GM12873 (cell line): ENCODE data around the gene NEUROD1.

Experiments used
- TF ChIP-seq, protein P1 (sequence below): IDR thresholded peaks from 2 replicates; pipeline ENCODE4 v1.5.1; 2012; ENCODE audit warnings: low read depth, mild to moderate bottlenecking, moderate library complexity, low read length, control low read depth; ENCODE audit not compliant: insufficient read depth; ENCODE audit errors: missing control alignments

Gene NEUROD1

DNA sequence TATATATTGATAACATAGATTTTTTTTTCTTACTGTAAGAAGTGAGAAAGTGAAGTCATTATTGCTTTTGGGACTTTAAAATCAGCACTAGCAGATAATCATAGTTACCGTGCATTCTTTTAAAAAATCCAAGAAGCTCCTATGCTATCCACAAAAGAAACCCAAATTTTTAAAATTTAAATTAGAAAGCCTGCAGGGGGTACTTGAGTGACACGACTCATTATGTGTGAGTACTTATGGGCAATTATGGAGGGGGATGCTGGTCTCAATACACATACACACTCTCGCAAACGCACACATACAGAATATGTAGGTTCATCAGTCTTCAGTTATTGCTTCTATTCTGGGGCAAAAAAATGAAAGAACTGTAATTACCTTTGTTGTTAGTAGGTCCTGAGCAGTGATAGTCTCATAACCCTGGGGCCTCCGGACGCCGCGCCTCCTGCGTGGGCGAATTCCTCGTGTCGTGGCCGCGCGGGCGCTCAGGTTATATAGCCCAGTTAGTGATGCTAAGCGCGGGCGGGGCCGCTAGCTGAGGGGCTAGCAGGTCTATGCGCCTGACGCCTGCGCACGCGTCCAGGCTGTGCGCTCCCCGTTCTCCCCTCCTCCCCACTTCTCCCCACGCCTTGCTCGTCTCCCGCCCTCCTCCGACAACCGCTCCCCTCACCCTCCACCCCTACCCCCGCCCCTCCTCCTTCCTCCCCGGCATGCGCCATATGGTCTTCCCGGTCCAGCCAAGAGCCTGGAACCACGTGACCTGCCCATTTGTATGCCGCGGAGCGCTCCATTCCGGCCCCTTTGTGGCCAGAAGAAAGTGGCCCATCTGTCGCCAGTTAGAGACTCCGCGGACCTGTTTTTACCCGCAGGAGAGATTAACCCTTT, at the start of gene NEUROD1:
Gene NEUROD1, minus strand, starts transcription at position 463 of the 882 bp plus-strand sequence. CDS start 1,657 bp downstream, outside the sequence.
- TF ChIP-seq, protein P1, sequence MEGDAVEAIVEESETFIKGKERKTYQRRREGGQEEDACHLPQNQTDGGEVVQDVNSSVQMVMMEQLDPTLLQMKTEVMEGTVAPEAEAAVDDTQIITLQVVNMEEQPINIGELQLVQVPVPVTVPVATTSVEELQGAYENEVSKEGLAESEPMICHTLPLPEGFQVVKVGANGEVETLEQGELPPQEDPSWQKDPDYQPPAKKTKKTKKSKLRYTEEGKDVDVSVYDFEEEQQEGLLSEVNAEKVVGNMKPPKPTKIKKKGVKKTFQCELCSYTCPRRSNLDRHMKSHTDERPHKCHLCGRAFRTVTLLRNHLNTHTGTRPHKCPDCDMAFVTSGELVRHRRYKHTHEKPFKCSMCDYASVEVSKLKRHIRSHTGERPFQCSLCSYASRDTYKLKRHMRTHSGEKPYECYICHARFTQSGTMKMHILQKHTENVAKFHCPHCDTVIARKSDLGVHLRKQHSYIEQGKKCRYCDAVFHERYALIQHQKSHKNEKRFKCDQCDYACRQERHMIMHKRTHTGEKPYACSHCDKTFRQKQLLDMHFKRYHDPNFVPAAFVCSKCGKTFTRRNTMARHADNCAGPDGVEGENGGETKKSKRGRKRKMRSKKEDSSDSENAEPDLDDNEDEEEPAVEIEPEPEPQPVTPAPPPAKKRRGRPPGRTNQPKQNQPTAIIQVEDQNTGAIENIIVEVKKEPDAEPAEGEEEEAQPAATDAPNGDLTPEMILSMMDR: no peak

DNA sequence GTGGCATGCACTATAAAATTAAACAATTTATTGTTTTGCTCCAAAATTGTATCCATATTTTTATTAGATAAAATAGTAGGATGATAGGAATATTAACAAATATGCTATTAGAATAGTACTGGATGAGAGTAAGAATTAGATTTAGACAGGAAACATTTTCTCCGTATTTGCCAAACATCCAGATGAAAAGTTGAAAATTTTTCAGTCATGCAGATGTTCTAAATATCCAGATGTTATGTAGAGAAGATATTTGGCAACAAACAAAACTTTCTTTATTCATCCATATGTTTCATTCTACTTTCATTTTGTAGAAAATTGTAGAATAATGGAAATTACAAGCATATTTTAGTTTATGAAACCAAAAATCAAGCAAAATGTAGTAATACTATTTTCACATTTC, 45.2 kb upstream of the NEUROD1 start:
- TF ChIP-seq, protein P1: no peak

DNA sequence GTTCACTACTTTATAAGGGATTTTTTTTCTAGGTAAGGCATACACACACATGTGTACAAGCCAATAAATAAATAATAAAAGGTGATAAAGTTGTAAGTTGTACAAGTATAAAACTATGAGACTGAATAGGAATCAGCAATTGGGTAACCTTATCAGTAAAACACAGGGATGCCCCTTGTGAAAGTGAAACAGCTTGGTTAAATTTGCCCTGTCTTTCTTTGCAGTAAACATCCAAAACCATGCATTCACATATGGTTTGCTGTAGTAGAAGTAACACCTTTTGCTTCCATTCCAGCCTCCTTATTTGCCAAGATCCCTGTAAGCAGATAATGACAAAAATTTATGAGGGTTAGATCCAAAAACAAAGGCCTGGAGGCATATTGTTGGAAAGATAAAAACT, 44.3 kb upstream of the NEUROD1 start:
- TF ChIP-seq, protein P1: no peak

DNA sequence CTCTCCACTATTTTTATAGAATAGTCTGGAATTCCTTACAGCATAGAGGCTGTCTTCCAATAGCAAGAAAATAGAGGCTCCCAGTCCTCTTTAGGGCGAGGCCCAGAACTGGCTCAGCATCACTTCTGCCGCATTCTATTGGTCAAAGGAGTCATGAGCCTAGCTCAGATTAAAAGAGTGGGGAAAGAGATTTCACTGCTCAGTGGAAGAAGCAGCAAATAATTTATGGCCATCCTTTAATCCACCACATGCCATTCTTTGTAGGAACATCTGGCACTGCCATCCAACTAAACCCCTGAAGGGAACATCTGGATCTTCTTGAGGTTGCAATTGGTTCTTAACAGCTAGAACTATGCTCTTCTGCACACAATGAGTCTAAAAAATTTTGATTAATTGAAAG, 43.4 kb upstream of the NEUROD1 start:
- TF ChIP-seq, protein P1: no peak

DNA sequence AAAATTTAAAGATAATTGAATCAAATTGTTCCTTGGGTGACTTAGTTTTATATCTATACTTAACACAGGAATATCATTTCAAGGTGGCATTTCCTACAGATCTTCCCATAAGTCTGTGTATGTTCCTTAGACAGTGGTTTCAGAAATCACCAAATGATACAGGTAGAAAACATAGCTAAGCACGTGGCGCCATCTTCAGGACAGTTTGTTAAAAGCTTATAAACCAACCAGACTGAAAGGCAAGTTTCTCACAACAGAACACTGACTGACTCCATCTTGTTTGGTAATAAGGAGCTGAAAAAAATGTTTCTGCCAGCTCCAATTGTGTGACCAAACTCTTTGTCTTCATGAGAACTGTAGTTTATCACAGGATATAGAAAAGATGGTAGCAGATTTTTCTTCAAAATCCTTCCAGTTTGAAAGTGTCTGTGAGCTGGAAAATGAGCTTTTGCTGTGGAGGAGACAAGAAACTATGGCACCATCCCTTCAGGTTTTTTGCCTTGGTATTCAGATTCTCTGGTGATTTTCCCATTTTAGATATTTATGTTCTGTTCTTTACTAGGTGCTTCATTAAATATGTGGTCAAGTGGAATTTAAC, 34.8 kb upstream of the NEUROD1 start:
- TF ChIP-seq, protein P1: peak; percentile 63

DNA sequence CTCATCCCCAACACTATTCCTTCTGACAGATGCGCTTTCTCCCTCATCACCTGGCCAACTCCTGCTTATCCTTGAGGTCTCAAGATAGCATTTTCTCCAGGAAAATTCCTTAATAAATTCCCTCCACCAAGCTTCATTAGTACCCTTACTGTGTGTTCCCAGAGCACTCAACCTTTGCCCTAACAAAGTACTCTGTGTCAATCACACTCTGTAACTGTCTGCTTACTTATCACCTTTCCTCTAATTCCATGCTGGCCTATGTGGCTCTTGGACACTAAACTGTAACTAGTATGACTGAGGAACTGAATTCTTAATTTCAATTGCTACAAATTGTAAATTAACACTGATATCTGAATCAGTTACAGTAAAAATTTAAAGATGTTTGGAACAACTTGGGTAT, 17.9 kb upstream of the NEUROD1 start:
- TF ChIP-seq, protein P1: no peak

DNA sequence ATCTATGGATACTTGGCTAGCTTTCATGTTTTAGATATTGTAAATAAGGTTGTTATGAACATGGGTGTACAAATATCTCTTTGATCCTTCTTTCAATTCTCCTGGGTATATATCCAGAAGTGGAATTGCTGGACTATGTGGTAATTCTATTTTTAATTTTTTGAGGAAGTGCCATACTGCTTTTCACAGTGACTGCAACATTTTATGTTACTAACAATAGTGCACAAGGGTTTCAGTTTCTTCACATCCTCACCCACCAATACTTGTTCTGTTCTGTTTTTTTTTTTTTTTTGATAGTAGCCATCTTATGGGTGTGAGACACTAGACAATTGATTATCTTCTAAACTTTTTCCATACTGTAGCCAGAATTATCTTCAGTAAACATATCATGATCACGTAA, 17.3 kb upstream of the NEUROD1 start:
- TF ChIP-seq, protein P1: no peak
